K562 (cell line): ENCODE measurements around the gene PLEKHF1. TPM values are rescaled to one million over a fixed set of nuclear protein-coding genes. Genes with fewer than 3 reads are reported as not detected.

Experiments
- ATAC-seq: fragments of 200-7000 bp; cut with Tn5 transposase; 3 replicates; pipeline ENCODE4 v1.9.1; 2020; ENCODE audit warnings: moderate library complexity
- BruUV-seq: library from RNA; stranded (reverse); fragments of 400-500 nt; replicated peaks from 2 replicates; lab custom pipeline; 2021; lab: Mats Ljungman, UMichigan
- CTCF ChIA-PET: fragments of 300-600 bp; formaldehyde crosslinking; extraction: SDS; loops from one replicate; lab custom pipeline; 2021; ENCODE audit warnings: low intra/inter-chr PET ratio; lab: Yijun Ruan, JAX
- POLR2A ChIA-PET: fragments of 300-600, 350-650 bp; sonication (Branson Sonifier 250); formaldehyde crosslinking; extraction: SDS; loops from one replicate; lab custom pipeline; 2021; ENCODE audit warnings: antibody characterized with exemption, inconsistent platforms; lab: Yijun Ruan, JAX
- DNase-seq, 4 experiments: peaks; one replicate each; pipeline versions ENCODE4 v3.0.0 to v3.0.0-alpha.2; 2011 to 2018; ENCODE audit warnings: low spot score in 3 of 4, mixed read lengths in 3 of 4; ENCODE audit errors: extremely low read depth in 1 of 4
- FAIRE-seq: peaks from 2 replicates; lab custom pipeline; 2011; peaks lifted over from hg19 to GRCh38; lab: Jason Lieb, UNC
- H2AFZ ChIP-seq: 2 replicates; pipeline ENCODE4 v1.6.0; 2011; ENCODE audit warnings: low read depth, low read length, control low read depth, inconsistent platforms
- H3K27ac ChIP-seq: fragments of 200-600 bp; 3 replicates; pipeline ENCODE4 v1.8.0; 2011; ENCODE audit warnings: low read depth, mild to moderate bottlenecking, control low read depth, inconsistent platforms, low read length, moderate library complexity, mixed read lengths; ENCODE audit errors: extremely low read depth
- H3K27me3 ChIP-seq, 2 experiments: fragments of 300-600 bp in 1 of 2; 2 replicates in 1 of 2; 3 replicates in 1 of 2; pipeline versions ENCODE4 v1.6.0 to v1.8.0; 2011; ENCODE audit warnings: inconsistent platforms in 2 of 2, low read length in 2 of 2, mild to moderate bottlenecking in 1 of 2, mixed read lengths in 1 of 2, moderate library complexity in 1 of 2; ENCODE audit not compliant: control insufficient read depth in 2 of 2, insufficient read depth in 2 of 2
- H3K36me3 ChIP-seq: fragments of 300-600 bp; 3 replicates; pipeline ENCODE4 v1.8.0; 2011; ENCODE audit warnings: mild to moderate bottlenecking, low read length, inconsistent platforms; ENCODE audit not compliant: control insufficient read depth, insufficient read depth
- H3K4me1 ChIP-seq, 2 experiments: fragments of 200-600 bp in 1 of 2; replicated peaks in 1 of 2; 2 replicates in 1 of 2; 3 replicates in 1 of 2; pipeline versions ENCODE4 v1.5.1 to v1.8.0; 2011; ENCODE audit warnings: inconsistent platforms in 2 of 2, low read length in 2 of 2, mild to moderate bottlenecking in 1 of 2, mixed read lengths in 1 of 2, moderate library complexity in 1 of 2; ENCODE audit not compliant: control insufficient read depth in 2 of 2, insufficient read depth in 2 of 2
- H3K4me2 ChIP-seq: 2 replicates; pipeline ENCODE4 v1.6.1; 2011; ENCODE audit warnings: low read length, control low read depth, inconsistent platforms, mixed read lengths; ENCODE audit not compliant: insufficient read depth
- H3K4me3 ChIP-seq: fragments of 200-600 bp; sonication (generic), shearing (Covaris generic); 2 replicates; pipeline ENCODE4 v1.5.1; 2016; ENCODE audit warnings: control low read depth, inconsistent platforms
- H3K79me2 ChIP-seq: fragments of 200-600 bp; 3 replicates; pipeline ENCODE4 v1.8.0; 2011; ENCODE audit warnings: low read length, inconsistent platforms; ENCODE audit not compliant: control insufficient read depth, insufficient read depth
- H3K9ac ChIP-seq, 2 experiments: 2 replicates each; pipeline versions ENCODE4 v1.6.0 to v1.6.1; 2011; ENCODE audit warnings: low read depth in 2 of 2, low read length in 2 of 2, control low read depth in 1 of 2, inconsistent platforms in 1 of 2, mild to moderate bottlenecking in 1 of 2, mixed read lengths in 1 of 2; ENCODE audit not compliant: insufficient read depth in 1 of 2
- H3K9me1 ChIP-seq: one replicate; pipeline ENCODE4 v1.6.0; 2011; ENCODE audit warnings: inconsistent platforms, mild to moderate bottlenecking, low read length, moderate library complexity; ENCODE audit not compliant: control insufficient read depth, insufficient read depth
- H3K9me3 ChIP-seq: replicated peaks from 2 replicates; pipeline ENCODE4 v1.5.1; 2011; ENCODE audit warnings: low read depth, low read length, inconsistent platforms; ENCODE audit not compliant: control insufficient read depth, insufficient read depth
- H4K20me1 ChIP-seq: replicated peaks from 2 replicates; pipeline ENCODE4 v1.6.1; 2011; ENCODE audit warnings: low read length, inconsistent platforms, mixed read lengths; ENCODE audit not compliant: control insufficient read depth, insufficient read depth
- MCM2 ChIP-seq: fragments of 450-650 bp; IDR thresholded peaks from 2 replicates; pipeline ENCODE4 v1.6.1; 2017; ENCODE audit warnings: low read depth, mild to moderate bottlenecking
- ZBTB8A ChIP-seq: fragments of 450-650 bp; IDR thresholded peaks from 2 replicates; pipeline ENCODE4 v1.6.1; 2018; ENCODE audit warnings: mild to moderate bottlenecking, moderate library complexity; ENCODE audit not compliant: partially characterized antibody
- ZFPM2 ChIP-seq: fragments of 250-450 bp; sonication (Bioruptor Pico); IDR thresholded peaks from 2 replicates; pipeline ENCODE4 v1.5.1; 2022; ENCODE audit warnings: mild to moderate bottlenecking
- ZNF77 ChIP-seq: fragments of 250-450 bp; sonication (Bioruptor Pico); IDR thresholded peaks from 2 replicates; pipeline ENCODE4 v1.5.0; 2020
- WGBS: fragments of 100-300 bp; shearing (Covaris generic); methylation state at CpG from one replicate; pipeline ENCODE4 v1.1.6; 2016; ENCODE audit warnings: low coverage, mixed read lengths; ENCODE audit not compliant: insufficient coverage; ENCODE audit errors: missing lambda C conversion rate; 5-methylcytosine and 5-hydroxymethylcytosine counted together
- in situ Hi-C: fragments of 300-500 bp; cut with MboI; formaldehyde crosslinking; loops from 4 replicates; pipeline ENCODE4 v1.15.0; 2018; ENCODE audit warnings: inconsistent platforms, mixed read lengths
- intact Hi-C: fragments of 100-400 bp; cut with micrococcal nuclease; formaldehyde crosslinking; loops from 2 replicates; pipeline ENCODE4 v1.14.2; 2022
- polyA plus RNA-seq, 8 experiments: library from polyadenylated mRNA; depleted of rRNA in 4 of 8; stranded (reverse) in 5 of 8; unstranded in 3 of 8; fragments of >200 nt; fragmentation: Nextera tagmentation in 2 of 8; fragmentation: Illumina TruSeq in 1 of 8; extraction: Ambion mirVana in 2 of 8; extraction: Trizol in 1 of 8; gene quantifications; 2 replicates each; pipeline versions ENCODE4 v1.2.1 to v1.2.3, GENCODE V29; 2011 to 2014; ENCODE audit warnings: inconsistent platforms in 1 of 8, missing spikeins in 1 of 8
- total RNA-seq, 7 experiments: library from RNA; depleted of rRNA in 6 of 7; stranded (reverse); fragments of >200 nt in 6 of 7; fragmentation: Illumina TruSeq in 2 of 7; extraction: Trizol in 2 of 7; gene quantifications; 2 replicates each; pipeline versions ENCODE4 v1.2.1 to v1.2.3, GENCODE V29; 2011 to 2021; ENCODE audit warnings: low replicate concordance in 1 of 7
- TF ChIP-seq, protein P1 (sequence below): IDR thresholded peaks from 2 replicates; pipeline ENCODE4 v1.6.1; 2011; ENCODE audit not compliant: insufficient read length; ENCODE audit errors: extremely low read depth
- TF ChIP-seq, protein P2 (sequence below), 2 experiments: fragments of 450-650 bp; IDR thresholded peaks; 2 replicates each; pipeline ENCODE4 v1.6.1; 2018; ENCODE audit warnings: mild to moderate bottlenecking in 2 of 2, low read depth in 1 of 2; ENCODE audit not compliant: partially characterized antibody in 2 of 2

The PLEKHF1 gene
- total and polyA plus RNA-seq, 9 of the 15 experiments (the other 6 are each of a cell fraction or from before 2014, with no cell fraction given) = 0.07 to 13.4 (median 3.9) TPM; not detected in 1

DNA sequence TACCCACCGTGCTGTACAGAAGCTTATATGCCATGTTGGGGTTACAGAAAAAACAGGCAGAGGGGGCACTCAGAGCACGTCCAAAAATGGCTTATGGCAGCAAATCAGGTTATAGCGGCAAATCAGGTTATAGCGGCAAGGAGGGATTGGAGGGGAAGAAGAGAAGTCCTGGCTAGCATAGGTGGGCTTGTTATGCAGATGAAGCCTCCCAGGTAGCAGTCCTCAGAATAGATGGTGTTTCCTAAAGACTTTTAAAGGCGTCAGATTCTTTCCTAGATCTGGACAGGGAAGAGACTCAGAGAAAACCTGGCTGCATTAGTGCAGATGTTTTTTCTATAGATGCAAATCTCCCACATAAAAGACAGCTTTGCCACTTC, 19.8 kb upstream of the PLEKHF1 start:
- Histone ChIP-seq H3K27ac (no peak overlapping the region), H3K9ac (no peak overlapping the region), H3K4me2 (peak overlapping the region; percentile 74; the same call in 1 of the 2 replicates), H3K9me1 (no peaks in the 10 kb centered on the region), H3K4me1 (peaks cover 0 to 16% of the 10 kb centered on the region in 2 experiments; a peak in 4 of 5 replicates), H3K27me3 (no peaks in the 10 kb centered on the region), H2AFZ (peak overlapping the region; percentile 85), H3K9me3 (no peaks in the 10 kb centered on the region), H3K36me3 (no peaks in the 10 kb centered on the region), H3K79me2 (no peaks in the 10 kb centered on the region), H4K20me1 (no peaks in the 10 kb centered on the region), H3K4me3 (no peak overlapping the region)
- in situ Hi-C loops (no loop called here), intact Hi-C loops (no loop called here)
- peak; percentile 27 for ATAC-seq
- DNase-seq = no peak
- BruUV-seq = no TSS peak
- no peak for FAIRE-seq
- WGBS = 48% methylated on average over 5 of the region's 5 CpGs
- ChIA-PET CTCF (no interaction called here), POLR2A (no interaction called here)
- TF ChIP-seq MCM2 (no peak), ZFPM2 (no peak), ZNF77 (CRISPR knock-in tag) (no peak), ZBTB8A (no peak)
- TF ChIP-seq, protein P1, sequence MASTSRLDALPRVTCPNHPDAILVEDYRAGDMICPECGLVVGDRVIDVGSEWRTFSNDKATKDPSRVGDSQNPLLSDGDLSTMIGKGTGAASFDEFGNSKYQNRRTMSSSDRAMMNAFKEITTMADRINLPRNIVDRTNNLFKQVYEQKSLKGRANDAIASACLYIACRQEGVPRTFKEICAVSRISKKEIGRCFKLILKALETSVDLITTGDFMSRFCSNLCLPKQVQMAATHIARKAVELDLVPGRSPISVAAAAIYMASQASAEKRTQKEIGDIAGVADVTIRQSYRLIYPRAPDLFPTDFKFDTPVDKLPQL = no peak
- TF ChIP-seq, protein P2, sequence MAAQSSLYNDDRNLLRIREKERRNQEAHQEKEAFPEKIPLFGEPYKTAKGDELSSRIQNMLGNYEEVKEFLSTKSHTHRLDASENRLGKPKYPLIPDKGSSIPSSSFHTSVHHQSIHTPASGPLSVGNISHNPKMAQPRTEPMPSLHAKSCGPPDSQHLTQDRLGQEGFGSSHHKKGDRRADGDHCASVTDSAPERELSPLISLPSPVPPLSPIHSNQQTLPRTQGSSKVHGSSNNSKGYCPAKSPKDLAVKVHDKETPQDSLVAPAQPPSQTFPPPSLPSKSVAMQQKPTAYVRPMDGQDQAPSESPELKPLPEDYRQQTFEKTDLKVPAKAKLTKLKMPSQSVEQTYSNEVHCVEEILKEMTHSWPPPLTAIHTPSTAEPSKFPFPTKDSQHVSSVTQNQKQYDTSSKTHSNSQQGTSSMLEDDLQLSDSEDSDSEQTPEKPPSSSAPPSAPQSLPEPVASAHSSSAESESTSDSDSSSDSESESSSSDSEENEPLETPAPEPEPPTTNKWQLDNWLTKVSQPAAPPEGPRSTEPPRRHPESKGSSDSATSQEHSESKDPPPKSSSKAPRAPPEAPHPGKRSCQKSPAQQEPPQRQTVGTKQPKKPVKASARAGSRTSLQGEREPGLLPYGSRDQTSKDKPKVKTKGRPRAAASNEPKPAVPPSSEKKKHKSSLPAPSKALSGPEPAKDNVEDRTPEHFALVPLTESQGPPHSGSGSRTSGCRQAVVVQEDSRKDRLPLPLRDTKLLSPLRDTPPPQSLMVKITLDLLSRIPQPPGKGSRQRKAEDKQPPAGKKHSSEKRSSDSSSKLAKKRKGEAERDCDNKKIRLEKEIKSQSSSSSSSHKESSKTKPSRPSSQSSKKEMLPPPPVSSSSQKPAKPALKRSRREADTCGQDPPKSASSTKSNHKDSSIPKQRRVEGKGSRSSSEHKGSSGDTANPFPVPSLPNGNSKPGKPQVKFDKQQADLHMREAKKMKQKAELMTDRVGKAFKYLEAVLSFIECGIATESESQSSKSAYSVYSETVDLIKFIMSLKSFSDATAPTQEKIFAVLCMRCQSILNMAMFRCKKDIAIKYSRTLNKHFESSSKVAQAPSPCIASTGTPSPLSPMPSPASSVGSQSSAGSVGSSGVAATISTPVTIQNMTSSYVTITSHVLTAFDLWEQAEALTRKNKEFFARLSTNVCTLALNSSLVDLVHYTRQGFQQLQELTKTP (IDR thresholded peaks at IDR 0.05; ENCODE audit: low read depth in 1 of 2, partially characterized antibody in 2 of 2) = peak in 1 of 2 experiments; percentile 27
